NT2/D1 (cell line): ENCODE data around the gene ISYNA1.
A peak's percentile ranks its signal among the peaks of the same experiment; 100 is the strongest.

Experiments
- DNase-seq: peaks from one replicate; pipeline ENCODE4 v3.0.0-alpha.2; 2011; ENCODE audit warnings: low read depth, low spot score
- H3K27me3 ChIP-seq: 2 replicates; pipeline ENCODE4 v1.6.0; 2011; ENCODE audit warnings: mild to moderate bottlenecking; ENCODE audit not compliant: insufficient read length, insufficient read depth
- H3K36me3 ChIP-seq: 2 replicates; pipeline ENCODE4 v1.6.1; 2011; ENCODE audit warnings: mild to moderate bottlenecking, low read length, mixed read lengths; ENCODE audit not compliant: insufficient read depth, insufficient read length
- H3K4me1 ChIP-seq: 2 replicates; pipeline ENCODE4 v1.5.1; 2011; ENCODE audit not compliant: insufficient read depth, insufficient read length
- H3K4me3 ChIP-seq: 2 replicates; pipeline ENCODE4 v1.5.1; 2011; ENCODE audit warnings: low read depth; ENCODE audit not compliant: insufficient read length
- H3K9ac ChIP-seq: 2 replicates; pipeline ENCODE4 v1.6.0; 2011; ENCODE audit warnings: low read depth; ENCODE audit not compliant: insufficient read length
- H3K9me3 ChIP-seq: 2 replicates; pipeline ENCODE4 v1.5.1; 2011; ENCODE audit warnings: mild to moderate bottlenecking, low read length; ENCODE audit not compliant: insufficient read depth
- SUZ12 ChIP-seq: IDR thresholded peaks from 2 replicates; pipeline ENCODE4 v1.6.1; 2011; ENCODE audit not compliant: insufficient read length, insufficient read depth; ENCODE audit errors: extremely low read depth
- YY1 ChIP-seq: IDR thresholded peaks from 2 replicates; pipeline ENCODE4 v1.6.1; 2011; ENCODE audit not compliant: insufficient read length, insufficient read depth
- ZNF274 ChIP-seq: IDR thresholded peaks from 2 replicates; pipeline ENCODE4 v1.6.1; 2011; ENCODE audit warnings: mild to moderate bottlenecking, low read depth, low read length

ISYNA1 gene

DNA sequence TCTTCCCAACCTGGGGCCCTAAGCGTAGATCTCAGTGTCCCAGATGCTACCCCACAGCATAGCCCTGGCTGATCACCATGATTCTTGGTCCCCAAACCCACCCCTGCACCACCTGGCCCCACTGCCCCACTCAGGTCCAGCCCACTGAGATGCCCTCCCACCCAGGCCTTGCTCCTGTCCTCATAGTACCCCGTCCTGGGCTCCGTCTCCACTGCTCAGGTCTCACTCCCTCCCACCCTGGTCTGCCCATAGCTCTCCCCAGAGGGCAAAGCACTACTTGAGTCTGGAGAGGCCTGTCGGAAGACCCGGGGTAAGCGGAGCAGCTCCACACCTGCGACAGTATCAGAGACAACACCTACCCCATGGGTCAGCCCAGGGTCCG, 35.8 kb upstream of the ISYNA1 start:
- DNase-seq = no peak
- TF ChIP-seq SUZ12 (no peak), YY1 (no peak), ZNF274 (no peak)
- no peak overlapping the region for H3K9ac ChIP-seq
- H3K4me3 ChIP-seq = no peak overlapping the region
- H3K9me3 ChIP-seq = no peaks in the 10 kb centered on the region
- H3K27me3 ChIP-seq = no peaks in the 10 kb centered on the region
- peaks cover 30% of the 10 kb centered on the region for H3K36me3 ChIP-seq
- peaks cover 16% of the 10 kb centered on the region for H3K4me1 ChIP-seq

DNA sequence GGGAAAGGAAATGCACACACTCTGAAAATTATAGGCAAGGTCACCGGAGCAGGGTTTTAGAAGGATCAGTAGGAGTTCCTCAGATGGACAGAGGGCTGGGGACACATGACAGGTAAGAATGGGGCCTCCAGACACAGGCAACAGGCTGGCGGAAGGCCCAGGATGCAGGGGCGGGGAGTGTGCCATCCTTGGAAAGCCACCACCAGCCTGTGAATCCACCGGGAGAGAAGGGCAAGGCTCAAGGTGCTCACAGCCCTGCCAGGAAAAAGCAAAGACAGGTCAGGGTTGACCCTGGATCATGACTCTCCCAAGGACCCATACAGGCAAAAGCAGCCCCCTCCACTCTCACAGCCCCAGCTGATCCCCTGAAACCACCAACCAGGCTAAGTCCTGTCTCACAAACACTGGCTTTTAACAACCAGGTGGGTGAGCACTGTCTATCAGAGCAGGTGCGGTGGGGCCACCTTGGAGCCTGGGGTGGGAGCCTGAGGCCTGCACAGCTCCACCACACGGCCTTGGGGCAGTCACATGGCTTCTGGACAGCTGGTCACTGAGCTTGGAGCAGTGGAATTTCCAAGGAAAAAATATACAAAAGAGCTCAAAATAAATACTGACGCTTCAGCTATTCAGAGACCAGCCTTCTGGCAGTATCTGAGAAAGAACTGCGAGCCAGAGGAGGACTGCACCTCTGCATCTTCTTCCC, 35.2 kb upstream of the ISYNA1 start:
- no peak for DNase-seq
- H3K9ac ChIP-seq = no peak overlapping the region
- H3K4me3 ChIP-seq = no peak overlapping the region
- peaks cover 19% of the 10 kb centered on the region for H3K4me1 ChIP-seq
- H3K36me3 ChIP-seq = peaks cover 32% of the 10 kb centered on the region
- TF ChIP-seq YY1 (no peak), ZNF274 (no peak), SUZ12 (no peak)
- H3K27me3 ChIP-seq = no peaks in the 10 kb centered on the region
- H3K9me3 ChIP-seq = no peaks in the 10 kb centered on the region

DNA sequence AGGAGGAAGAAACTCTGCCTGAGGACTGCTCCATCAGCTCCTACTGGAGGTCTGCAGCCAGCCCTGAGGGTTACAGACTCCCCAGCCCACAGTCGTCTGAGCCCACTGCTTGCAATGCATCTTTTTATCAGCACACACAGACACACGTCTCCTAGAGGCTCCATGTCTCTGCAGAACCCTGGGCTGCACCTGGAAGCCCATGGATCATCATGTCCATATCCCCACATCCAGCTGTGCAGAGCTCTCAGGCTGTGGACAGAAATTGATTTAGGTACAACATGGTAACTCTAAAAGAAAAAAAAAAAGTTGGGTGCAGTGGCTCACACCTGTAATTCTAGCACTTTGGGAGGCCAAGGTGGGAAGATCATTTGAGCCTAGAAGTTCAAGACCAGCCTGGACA, 32.9 kb upstream of the ISYNA1 start:
- DNase-seq = no peak
- H3K36me3 ChIP-seq = peaks cover 37% of the 10 kb centered on the region
- H3K4me3 ChIP-seq = no peak overlapping the region
- TF ChIP-seq YY1 = no peak
- no peak for TF ChIP-seq SUZ12
- no peak for TF ChIP-seq ZNF274
- peaks cover 23% of the 10 kb centered on the region for H3K4me1 ChIP-seq
- no peaks in the 10 kb centered on the region for H3K9me3 ChIP-seq
- no peak overlapping the region for H3K9ac ChIP-seq
- no peaks in the 10 kb centered on the region for H3K27me3 ChIP-seq

DNA sequence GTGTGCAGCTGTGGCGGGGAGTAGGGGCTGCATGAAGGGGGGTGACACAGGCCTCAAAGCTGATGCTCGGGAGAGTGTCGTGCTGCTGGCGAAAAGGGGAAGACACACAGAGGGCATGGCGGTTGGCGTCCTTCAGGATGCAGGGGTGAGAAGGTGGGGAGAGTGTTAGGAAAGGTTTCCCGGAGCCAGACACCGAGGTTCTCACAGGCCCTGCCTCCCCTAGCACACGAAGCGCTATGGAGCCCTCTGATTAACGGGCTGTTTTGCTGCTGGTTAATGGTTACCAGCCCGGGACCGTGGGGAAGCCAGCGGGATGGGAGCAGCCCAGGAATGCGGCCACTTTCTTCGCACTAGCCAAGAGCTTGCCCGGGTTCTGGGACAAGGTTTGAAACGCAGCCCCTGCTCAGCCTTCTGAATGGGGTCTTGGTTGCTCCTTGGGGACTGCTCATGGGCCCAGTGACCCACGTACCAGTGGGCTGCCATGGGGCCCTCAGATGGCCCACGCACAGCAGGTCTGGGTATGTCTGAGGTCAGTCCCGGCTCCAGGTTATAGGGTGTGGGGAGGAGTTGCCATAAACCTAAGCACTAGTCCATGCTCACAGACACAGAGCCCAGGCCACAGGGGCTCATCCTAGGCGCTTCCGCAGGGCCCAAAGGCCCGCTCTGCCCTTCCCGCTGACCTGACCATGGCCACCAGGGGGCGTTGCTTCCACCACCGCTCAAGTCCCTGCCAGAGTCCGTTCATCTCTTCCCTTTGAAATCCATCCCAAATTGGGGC, 31.3 kb upstream of the ISYNA1 start:
- peak; percentile 56 for DNase-seq
- Histone ChIP-seq H3K27me3 (no peaks in the 10 kb centered on the region), H3K36me3 (peaks cover 52% of the 10 kb centered on the region), H3K4me1 (peaks cover 28% of the 10 kb centered on the region), H3K9ac (peak overlapping the region; percentile 47), H3K4me3 (no peak overlapping the region), H3K9me3 (no peaks in the 10 kb centered on the region)
- no peak for TF ChIP-seq YY1
- TF ChIP-seq ZNF274 = no peak
- no peak for TF ChIP-seq SUZ12

DNA sequence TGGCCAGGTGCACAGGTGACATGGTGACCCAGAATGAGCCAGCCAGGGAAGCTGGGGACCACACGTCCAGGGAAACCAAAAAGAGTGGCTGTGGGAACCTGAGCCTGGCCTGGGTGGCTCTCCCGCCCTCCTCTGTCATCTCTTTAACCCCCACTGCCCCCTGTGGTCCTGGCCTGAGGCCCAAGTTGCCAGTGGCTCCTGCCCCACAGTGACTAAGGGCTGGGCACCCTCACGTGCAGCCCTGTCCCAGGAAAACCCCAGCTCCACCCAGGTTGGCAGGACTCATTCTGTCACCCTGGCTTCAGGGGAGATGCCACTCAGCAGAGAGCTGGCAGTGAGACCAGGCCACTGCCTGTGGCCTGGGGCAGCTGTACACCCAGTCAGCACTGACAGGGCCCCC, 30.6 kb upstream of the ISYNA1 start:
- no peak for DNase-seq
- no peak for TF ChIP-seq YY1
- no peak for TF ChIP-seq ZNF274
- no peak for TF ChIP-seq SUZ12
- H3K4me1 ChIP-seq = peaks cover 29% of the 10 kb centered on the region
- H3K9me3 ChIP-seq = no peaks in the 10 kb centered on the region
- H3K36me3 ChIP-seq = peaks cover 53% of the 10 kb centered on the region
- H3K4me3 ChIP-seq = no peak overlapping the region
- peak overlapping the region; percentile 17 for H3K9ac ChIP-seq
- H3K27me3 ChIP-seq = no peaks in the 10 kb centered on the region

DNA sequence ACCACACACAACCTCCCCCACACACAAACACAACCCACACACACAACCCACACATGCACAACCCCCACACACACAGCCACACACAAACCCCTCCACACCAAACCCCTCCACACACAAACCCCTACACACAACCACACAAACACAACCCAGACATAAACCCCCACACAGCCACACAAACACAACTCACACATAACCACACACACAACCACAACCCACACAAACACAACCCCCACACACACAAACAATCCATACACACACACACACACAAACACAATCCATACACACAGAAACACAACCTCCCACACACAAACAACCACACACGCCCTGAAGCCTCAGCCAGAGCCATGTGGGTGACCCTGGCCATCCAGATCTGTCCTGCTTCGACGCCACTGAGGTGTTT, 30.0 kb upstream of the ISYNA1 start:
- Histone ChIP-seq H3K4me1 (peaks cover 29% of the 10 kb centered on the region), H3K9me3 (no peaks in the 10 kb centered on the region), H3K9ac (no peak overlapping the region), H3K36me3 (peaks cover 50% of the 10 kb centered on the region), H3K27me3 (no peaks in the 10 kb centered on the region), H3K4me3 (no peak overlapping the region)
- no peak for DNase-seq
- TF ChIP-seq YY1 (no peak), SUZ12 (no peak), ZNF274 (no peak)

DNA sequence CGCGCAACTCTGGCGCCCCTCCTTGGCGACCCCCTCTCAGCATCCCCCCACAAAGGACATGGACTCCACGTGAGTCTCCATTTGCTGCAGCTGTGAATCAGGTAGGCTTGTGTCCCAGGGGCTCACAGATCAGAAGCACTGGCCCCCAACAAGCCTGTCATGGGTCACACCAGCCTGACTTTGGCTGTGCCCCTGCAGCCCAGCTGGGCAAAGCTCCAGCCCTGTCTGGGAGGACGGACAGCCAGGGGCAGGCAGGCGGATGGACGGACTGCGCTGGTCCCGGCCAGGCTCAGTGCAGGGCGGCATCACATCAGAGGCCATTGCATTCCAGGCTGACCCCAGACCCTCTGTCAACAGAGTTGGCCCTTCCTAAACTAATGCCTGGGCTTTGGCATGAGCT, 28.4 kb upstream of the ISYNA1 start:
- Histone ChIP-seq H3K27me3 (no peaks in the 10 kb centered on the region), H3K4me3 (no peak overlapping the region), H3K9me3 (no peaks in the 10 kb centered on the region), H3K4me1 (peaks cover 33% of the 10 kb centered on the region), H3K36me3 (peaks cover 50% of the 10 kb centered on the region), H3K9ac (peak overlapping the region; percentile 15)
- DNase-seq = no peak
- TF ChIP-seq YY1 (no peak), SUZ12 (no peak), ZNF274 (no peak)
